Measurements from ENCODE around the gene HTN3.

GRCh38 chr4:70027011-70027410 lies 1.2 kb upstream of the HTN3 start:
- TF ChIP-seq CTCF (optimal IDR thresholded peaks at IDR 0.05 in 1 of 3, IDR thresholded peaks at IDR 0.05 in 1 of 3, conservative IDR thresholded peaks at IDR 0.05 in 1 of 3; ENCODE audit: extremely low read depth in 1 of 3, insufficient read depth in 2 of 3, low read length in 3 of 3): no peak
- no peak for TF ChIP-seq EZH2 (IDR thresholded peaks at IDR 0.05; ENCODE audit: low read length)
